ENCODE measurements around the gene PHYHD1.
A peak's percentile ranks its signal among the peaks of the same experiment; 100 is the strongest.

Gene PHYHD1

GRCh38 chr9:128921881-128922763, 1.3 kb downstream of the PHYHD1 start:
- POLR2A ChIA-PET, result interaction anchor here (0.6 to 2.2 kb wide), 7 partner anchors 10 to 160 kb away, joined by 3 to 10 read pairs (median 5); partner anchors contain the start of genes DOLK, ENDOG and NUP188
- TF ChIP-seq CTBP1 (IDR thresholded peaks at IDR 0.05; ENCODE audit: borderline replicate concordance), result peak; percentile 31; the same call in 1 of the 2 replicates
- no peak for TF ChIP-seq LEF1 (IDR thresholded peaks at IDR 0.05; ENCODE audit: borderline replicate concordance)
- no peak for TF ChIP-seq FOXK2 (IDR thresholded peaks at IDR 0.05)
- peak; percentile 40; the same call in 1 of the 2 replicates for TF ChIP-seq L3MBTL2 (conservative IDR thresholded peaks at IDR 0.05)
- no peak for TF ChIP-seq NFRKB (IDR thresholded peaks at IDR 0.05)
- DNase-seq (ENCODE audit: extremely low spot score), result peak; percentile 80
- CTCF ChIA-PET, result interaction anchor here (0.6 to 1.8 kb wide), 2 partner anchors 59 to 92 kb away, joined by 3 to 7 read pairs; no protein-coding TSS in a partner anchor

GRCh38 chr9:128923493-128923883, 2.7 kb downstream of the PHYHD1 start:
- ChIA-PET CTCF (interaction anchor here (1.8 kb wide), 1 partner anchor 61 kb away, joined by 7 read pairs; no protein-coding TSS in a partner anchor), POLR2A (no interaction called here)
- no peak for TF ChIP-seq ELF4 (IDR thresholded peaks at IDR 0.05)
- TF ChIP-seq L3MBTL2 (conservative IDR thresholded peaks at IDR 0.05), result no peak
- TF ChIP-seq FOXA1 (IDR thresholded peaks at IDR 0.05), result no peak
- no peak for TF ChIP-seq FOXK2 (IDR thresholded peaks at IDR 0.05)
- no peak for TF ChIP-seq HDGF (IDR thresholded peaks at IDR 0.05; ENCODE audit: borderline replicate concordance)
- TF ChIP-seq ARNT (IDR thresholded peaks at IDR 0.05), result no peak
- no peak for TF ChIP-seq CTBP1 (IDR thresholded peaks at IDR 0.05; ENCODE audit: borderline replicate concordance)
- no peak for TF ChIP-seq LEF1 (IDR thresholded peaks at IDR 0.05; ENCODE audit: borderline replicate concordance)
- TF ChIP-seq TARDBP (IDR thresholded peaks at IDR 0.05), result no peak
- TF ChIP-seq SP1 (IDR thresholded peaks at IDR 0.05), result no peak
- no peak for DNase-seq (ENCODE audit: extremely low spot score)

DNA sequence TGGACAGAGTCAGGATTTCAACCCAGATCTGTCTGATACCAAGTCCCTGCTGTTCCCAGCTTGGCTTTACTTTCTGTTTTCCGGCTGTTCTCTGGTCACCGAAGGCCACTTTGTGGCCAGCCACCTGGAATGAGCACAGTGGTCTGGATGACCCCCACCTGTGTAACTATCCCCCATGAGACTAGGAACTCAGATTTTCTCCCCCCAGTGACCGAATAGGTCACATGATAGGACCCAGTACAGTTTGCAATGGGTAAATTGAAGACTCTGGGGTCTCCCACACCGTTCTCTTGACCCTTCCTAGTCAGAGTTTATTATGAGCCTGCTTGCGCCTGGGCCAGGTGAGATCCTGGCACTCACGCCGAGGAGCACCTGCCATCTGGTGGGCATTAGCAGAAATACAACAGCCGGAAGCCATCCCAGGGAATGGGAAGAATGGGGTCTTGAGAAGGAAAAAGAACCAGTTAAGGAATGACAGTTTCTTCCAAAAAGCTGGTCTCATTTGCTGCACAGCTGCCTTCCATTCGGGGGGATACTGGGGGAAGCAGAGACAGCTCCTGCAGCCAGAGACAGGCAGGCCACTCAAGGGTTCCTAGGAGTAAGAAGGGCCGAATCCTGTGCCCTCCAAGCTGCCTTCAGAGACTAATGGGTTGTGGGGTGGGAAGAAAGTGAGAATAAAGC, 7.1 kb downstream of the PHYHD1 start:
- TF ChIP-seq LEF1 (IDR thresholded peaks at IDR 0.05; ENCODE audit: borderline replicate concordance) (no peak), SUZ12 (IDR thresholded peaks at IDR 0.05) (no peak), FOXK2 (IDR thresholded peaks at IDR 0.05) (no peak), SP1 (IDR thresholded peaks at IDR 0.05) (no peak), ELF4 (IDR thresholded peaks at IDR 0.05) (no peak), FOXA1 (IDR thresholded peaks at IDR 0.05) (no peak), CTBP1 (IDR thresholded peaks at IDR 0.05; ENCODE audit: borderline replicate concordance) (no peak), L3MBTL2 (conservative IDR thresholded peaks at IDR 0.05) (no peak), BHLHE40 (IDR thresholded peaks at IDR 0.05; ENCODE audit: borderline replicate concordance) (no peak), TARDBP (IDR thresholded peaks at IDR 0.05) (no peak), NFRKB (IDR thresholded peaks at IDR 0.05) (no peak), HDGF (IDR thresholded peaks at IDR 0.05; ENCODE audit: borderline replicate concordance) (no peak), FOXM1 (IDR thresholded peaks at IDR 0.05; ENCODE audit: borderline replicate concordance) (no peak)
- POLR2A ChIA-PET, result interaction anchor here (0.9 kb wide), 1 partner anchor 10 kb away, joined by 3 read pairs; no protein-coding TSS in a partner anchor
- peak; percentile 73 for DNase-seq (ENCODE audit: extremely low spot score)
- CTCF ChIA-PET, result interaction anchor here (0.7 to 1.7 kb wide), 4 partner anchors 37 to 65 kb away, joined by 3 to 6 read pairs (median 4); no protein-coding TSS in a partner anchor

DNA sequence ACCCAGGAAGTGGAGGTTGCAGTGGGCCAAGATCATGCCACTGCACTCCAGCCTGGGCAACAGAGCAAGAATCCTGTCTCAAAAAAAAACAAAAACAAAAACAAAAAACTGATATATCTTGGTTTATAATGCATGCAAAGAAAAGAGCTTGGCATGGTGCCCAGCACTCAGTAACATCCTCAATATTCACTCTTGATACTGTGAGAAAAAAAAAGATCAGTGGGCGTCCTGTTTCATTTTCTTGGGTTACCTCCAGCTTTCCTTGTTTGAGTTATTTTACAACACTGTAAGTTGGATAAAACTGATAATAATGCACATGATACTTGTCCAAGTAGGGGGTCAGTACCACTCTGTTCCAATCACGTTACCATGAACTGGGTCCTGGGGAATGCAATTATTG, 7.8 kb downstream of the PHYHD1 start:
- DNase-seq (ENCODE audit: extremely low spot score), result no peak
- ChIA-PET POLR2A (no interaction called here), CTCF (interaction anchor here (0.7 to 1.7 kb wide), 4 partner anchors 38 to 66 kb away, joined by 3 to 6 read pairs (median 4); no protein-coding TSS in a partner anchor)
- TF ChIP-seq ELF4 (IDR thresholded peaks at IDR 0.05) (no peak), FOXA1 (IDR thresholded peaks at IDR 0.05) (no peak), NFRKB (IDR thresholded peaks at IDR 0.05) (no peak), ZNF384 (IDR thresholded peaks at IDR 0.05) (no peak), BHLHE40 (IDR thresholded peaks at IDR 0.05; ENCODE audit: borderline replicate concordance) (no peak), CTBP1 (IDR thresholded peaks at IDR 0.05; ENCODE audit: borderline replicate concordance) (no peak), SUZ12 (IDR thresholded peaks at IDR 0.05) (no peak), HDGF (IDR thresholded peaks at IDR 0.05; ENCODE audit: borderline replicate concordance) (no peak), SP1 (IDR thresholded peaks at IDR 0.05) (no peak), FOXM1 (IDR thresholded peaks at IDR 0.05; ENCODE audit: borderline replicate concordance) (no peak), FOXK2 (IDR thresholded peaks at IDR 0.05) (no peak)
- TF ChIP-seq, protein P1, sequence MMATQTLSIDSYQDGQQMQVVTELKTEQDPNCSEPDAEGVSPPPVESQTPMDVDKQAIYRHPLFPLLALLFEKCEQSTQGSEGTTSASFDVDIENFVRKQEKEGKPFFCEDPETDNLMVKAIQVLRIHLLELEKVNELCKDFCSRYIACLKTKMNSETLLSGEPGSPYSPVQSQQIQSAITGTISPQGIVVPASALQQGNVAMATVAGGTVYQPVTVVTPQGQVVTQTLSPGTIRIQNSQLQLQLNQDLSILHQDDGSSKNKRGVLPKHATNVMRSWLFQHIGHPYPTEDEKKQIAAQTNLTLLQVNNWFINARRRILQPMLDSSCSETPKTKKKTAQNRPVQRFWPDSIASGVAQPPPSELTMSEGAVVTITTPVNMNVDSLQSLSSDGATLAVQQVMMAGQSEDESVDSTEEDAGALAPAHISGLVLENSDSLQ (IDR thresholded peaks at IDR 0.05), result no peak

- CTCF ChIA-PET, result interaction anchor here (0.5 kb wide), 1 partner anchor 254 kb away, joined by 3 read pairs; no protein-coding TSS in a partner anchor
- POLR2A ChIA-PET, result no interaction called here
- no peak for DNase-seq (ENCODE audit: extremely low spot score)
- TF ChIP-seq FOXK2 (IDR thresholded peaks at IDR 0.05), result no peak
Measured at GRCh38 chr9:128929560-128929959, 8.8 kb downstream of the PHYHD1 start.

DNA sequence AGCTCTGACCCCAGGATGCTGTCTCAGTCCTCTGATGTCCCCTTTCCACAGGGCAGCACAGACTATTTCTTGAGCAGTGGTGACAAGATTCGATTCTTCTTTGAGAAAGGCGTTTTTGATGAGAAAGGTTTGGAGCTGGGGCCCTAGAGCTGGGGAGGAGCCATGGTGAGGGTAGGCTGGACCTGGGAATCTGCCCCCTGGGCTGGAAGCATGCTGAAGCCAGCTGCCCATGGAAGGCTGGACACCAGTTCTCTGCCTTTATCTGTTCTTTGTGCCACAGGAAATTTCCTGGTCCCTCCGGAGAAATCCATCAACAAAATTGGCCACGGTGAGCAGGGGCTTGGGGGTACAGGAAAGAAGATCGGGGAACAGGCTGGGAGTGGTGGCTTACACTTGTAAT, 12.9 kb downstream of the PHYHD1 start:
- no peak for DNase-seq (ENCODE audit: extremely low spot score)
- POLR2A ChIA-PET, result interaction anchor here (1.5 kb wide), 1 partner anchor 11 kb away, joined by 5 read pairs; no protein-coding TSS in a partner anchor
- TF ChIP-seq FOXM1 (IDR thresholded peaks at IDR 0.05; ENCODE audit: borderline replicate concordance) (no peak), ARNT (IDR thresholded peaks at IDR 0.05) (no peak), L3MBTL2 (conservative IDR thresholded peaks at IDR 0.05) (no peak)
- CTCF ChIA-PET, result no interaction called here

Data from HEK293T (cell line).